H1 (cell line): ENCODE data around the gene CD38. TPM values are rescaled to one million over a fixed set of nuclear protein-coding genes. Genes with fewer than 3 reads are reported as not detected.

Source experiments
- CTCF ChIA-PET: fragments of 300-600 bp; sonication (Branson Sonifier 250); formaldehyde crosslinking; loops from one replicate; lab custom pipeline; 2021; ENCODE audit not compliant: partially characterized antibody; lab: Charles Lee
- POLR2A ChIA-PET: fragments of 300-600 bp; sonication (Branson Sonifier 250); formaldehyde crosslinking; loops from one replicate; lab custom pipeline; 2021; ENCODE audit warnings: inconsistent platforms; ENCODE audit not compliant: partially characterized antibody; lab: Charles Lee
- DNase-seq, 2 experiments: peaks; one replicate each; pipeline versions ENCODE4 v3.0.0 to v3.0.0-alpha.2; 2010 to 2022; ENCODE audit warnings: low spot score in 2 of 2, low read depth in 1 of 2, mixed read lengths in 1 of 2
- FAIRE-seq: peaks from 2 replicates; lab custom pipeline; 2011; peaks lifted over from hg19 to GRCh38; lab: Jason Lieb, UNC
- H2AFZ ChIP-seq: 2 replicates; pipeline ENCODE4 v1.8.1; 2012; ENCODE audit warnings: low read length, inconsistent platforms
- H2AK5ac ChIP-seq: 2 replicates; pipeline ENCODE4 v1.6.1; 2013; ENCODE audit warnings: low read depth, low read length
- H2BK120ac ChIP-seq: replicated peaks from 2 replicates; pipeline ENCODE3; 2013; ENCODE audit warnings: low read depth, low read length, inconsistent platforms
- H2BK12ac ChIP-seq: 2 replicates; pipeline ENCODE4 v1.6.1; 2013; ENCODE audit warnings: low read depth, low read length
- H2BK15ac ChIP-seq: 2 replicates; pipeline ENCODE4 v1.6.1; 2013; ENCODE audit warnings: low read length
- H2BK20ac ChIP-seq: 2 replicates; pipeline ENCODE4 v1.6.1; 2013; ENCODE audit warnings: low read length
- H2BK5ac ChIP-seq: 2 replicates; pipeline ENCODE4 v1.6.1; 2013; ENCODE audit warnings: low read depth, low read length
- H3K14ac ChIP-seq: 2 replicates; pipeline ENCODE4 v1.6.1; 2013; ENCODE audit warnings: inconsistent platforms; ENCODE audit not compliant: insufficient read length
- H3K18ac ChIP-seq: 2 replicates; pipeline ENCODE4 v1.6.1; 2013; ENCODE audit warnings: low read length; ENCODE audit errors: extremely low read depth
- H3K23ac ChIP-seq: 2 replicates; pipeline ENCODE4 v1.6.1; 2013; ENCODE audit warnings: inconsistent platforms; ENCODE audit not compliant: insufficient read length
- H3K23me2 ChIP-seq: 2 replicates; pipeline ENCODE4 v1.6.1; 2013; ENCODE audit warnings: low read depth, low read length
- H3K27ac ChIP-seq: 2 replicates; pipeline ENCODE4 v1.6.1; 2011; ENCODE audit warnings: low read depth, low read length, inconsistent platforms
- H3K27me3 ChIP-seq, 4 experiments: replicated peaks in 1 of 4; 1 replicate in 1 of 4; 2 replicates in 3 of 4; pipeline versions ENCODE4 v1.6.1 to v1.8.1; 2011 to 2013; ENCODE audit warnings: low read length in 3 of 4, mild to moderate bottlenecking in 3 of 4, inconsistent platforms in 2 of 4, mixed read lengths in 2 of 4, moderate library complexity in 1 of 4; ENCODE audit not compliant: control insufficient read depth in 3 of 4, insufficient read depth in 3 of 4; ENCODE audit errors: extremely low read depth in 1 of 4
- H3K36me3 ChIP-seq, 4 experiments: 2 replicates each; pipeline versions ENCODE4 v1.6.1 to v1.8.1; 2011 to 2013; ENCODE audit warnings: mild to moderate bottlenecking in 4 of 4, low read length in 3 of 4, moderate library complexity in 2 of 4, control low read depth in 1 of 4, inconsistent platforms in 1 of 4; ENCODE audit not compliant: insufficient read depth in 4 of 4, control insufficient read depth in 2 of 4
- H3K4ac ChIP-seq: replicated peaks from 2 replicates; pipeline ENCODE3; 2013; ENCODE audit warnings: low read length, low read depth, mixed read lengths, inconsistent platforms; ENCODE audit not compliant: insufficient read length
- H3K4me1 ChIP-seq, 4 experiments: replicated peaks in 1 of 4; 1 replicate in 1 of 4; 2 replicates in 3 of 4; pipeline versions ENCODE4 v1.6.1 to v1.8.1; 2011 to 2013; ENCODE audit warnings: low read length in 3 of 4, inconsistent platforms in 2 of 4, mixed read lengths in 1 of 4; ENCODE audit not compliant: insufficient read depth in 4 of 4, control insufficient read depth in 3 of 4
- H3K4me2 ChIP-seq, 2 experiments: 2 replicates each; pipeline versions ENCODE4 v1.6.1 to v1.8.1; 2011 to 2013; ENCODE audit warnings: low read depth in 2 of 2, low read length in 2 of 2, control low read depth in 1 of 2, inconsistent platforms in 1 of 2, mild to moderate bottlenecking in 1 of 2; ENCODE audit not compliant: insufficient read depth in 1 of 2
- H3K4me3 ChIP-seq, 4 experiments: fragments of 200-600, 300-600 bp in 1 of 4; sonication (generic), shearing (Covaris generic), sonication (Bioruptor Twin) in 1 of 4; 2 replicates each; pipeline versions ENCODE4 v1.5.1 to v1.8.1; 2011 to 2016; ENCODE audit warnings: low read length in 4 of 4, low read depth in 3 of 4, control low read depth in 2 of 4, inconsistent platforms in 2 of 4, mild to moderate bottlenecking in 2 of 4, mixed read lengths in 1 of 4, moderate library complexity in 1 of 4; ENCODE audit not compliant: insufficient read depth in 2 of 4; ENCODE audit errors: extremely low read depth in 1 of 4
- H3K56ac ChIP-seq: replicated peaks from 2 replicates; pipeline ENCODE3; 2013; ENCODE audit warnings: low read depth, mild to moderate bottlenecking, mixed read lengths, low read length, inconsistent platforms; ENCODE audit not compliant: insufficient read length
- H3K79me1 ChIP-seq: 2 replicates; pipeline ENCODE4 v1.6.1; 2013; ENCODE audit warnings: low read depth, low read length, control low read depth
- H3K79me2 ChIP-seq, 2 experiments: 2 replicates each; pipeline versions ENCODE4 v1.6.1 to v1.8.1; 2012 to 2013; ENCODE audit warnings: low read length in 2 of 2, mild to moderate bottlenecking in 2 of 2, inconsistent platforms in 1 of 2; ENCODE audit not compliant: insufficient read depth in 2 of 2, control insufficient read depth in 1 of 2
- H3K9ac ChIP-seq, 4 experiments: replicated peaks in 1 of 4; 1 replicate in 1 of 4; 2 replicates in 3 of 4; pipeline versions ENCODE4 v1.6.1 to v1.8.1; 2011 to 2013; ENCODE audit warnings: low read depth in 3 of 4, low read length in 3 of 4, control low read depth in 2 of 4, mild to moderate bottlenecking in 2 of 4, moderate library complexity in 2 of 4, inconsistent platforms in 1 of 4; ENCODE audit errors: extremely low read depth in 1 of 4
- H3K9me3 ChIP-seq, 2 experiments: 2 replicates each; pipeline versions ENCODE4 v1.6.1 to v1.8.1; 2012 to 2013; ENCODE audit warnings: mild to moderate bottlenecking in 2 of 2, moderate library complexity in 2 of 2, control low read depth in 1 of 2, inconsistent platforms in 1 of 2, low read depth in 1 of 2, low read length in 1 of 2, mixed read lengths in 1 of 2; ENCODE audit not compliant: insufficient read depth in 2 of 2
- H4K20me1 ChIP-seq, 2 experiments: replicated peaks in 1 of 2; 2 replicates each; pipeline versions ENCODE3 to v1.8.1; 2011 to 2013; ENCODE audit warnings: inconsistent platforms in 2 of 2, low read length in 2 of 2, mild to moderate bottlenecking in 1 of 2; ENCODE audit not compliant: insufficient read depth in 2 of 2, control insufficient read depth in 1 of 2
- H4K5ac ChIP-seq: 2 replicates; pipeline ENCODE4 v1.6.1; 2013; ENCODE audit warnings: low read length, low read depth, mixed read lengths, inconsistent platforms; ENCODE audit not compliant: insufficient read length
- H4K8ac ChIP-seq: 2 replicates; pipeline ENCODE4 v1.8.0; 2013; ENCODE audit warnings: mild to moderate bottlenecking, moderate library complexity, low read length, inconsistent platforms; ENCODE audit not compliant: insufficient read depth; ENCODE audit errors: extremely low read depth
- H4K91ac ChIP-seq: replicated peaks from 2 replicates; pipeline ENCODE3; 2013; ENCODE audit warnings: low read length, mixed read lengths, inconsistent platforms; ENCODE audit not compliant: insufficient read length
- GTF2F1 ChIP-seq: IDR thresholded peaks from 2 replicates; pipeline ENCODE4 v1.6.1; 2012; ENCODE audit warnings: low read depth, low read length, improper control_type of control experiment, borderline replicate concordance
- RXRA ChIP-seq: IDR thresholded peaks from 2 replicates; pipeline ENCODE4 v1.6.1; 2011; ENCODE audit warnings: low read depth, mild to moderate bottlenecking, low read length, moderate library complexity; ENCODE audit not compliant: insufficient read depth
- SP4 ChIP-seq: IDR thresholded peaks from 2 replicates; pipeline ENCODE4 v1.6.1; 2012; ENCODE audit warnings: low read length, inconsistent platforms
- WGBS, 2 experiments: shearing (Covaris generic) in 1 of 2; methylation state at CpG; one replicate each; pipeline versions ENCODE4 v1.1.6 to v1.1.7; 2013 to 2015; ENCODE audit warnings: low lambda C conversion rate in 2 of 2, mixed read lengths in 2 of 2, inconsistent platforms in 1 of 2, low coverage in 1 of 2, missing lambda C conversion rate in 1 of 2; ENCODE audit not compliant: insufficient replicate concordance in 2 of 2, insufficient coverage in 1 of 2, insufficient read length in 1 of 2; ENCODE audit errors: extremely low coverage in 1 of 2, missing lambda C conversion rate in 1 of 2; 5-methylcytosine and 5-hydroxymethylcytosine counted together
- polyA plus RNA-seq, 7 experiments: library from polyadenylated mRNA; depleted of rRNA in 3 of 7; stranded (reverse) in 5 of 7; unstranded in 2 of 7; fragments of >200 nt in 5 of 7; fragments of 200-250 nt in 2 of 7; gene quantifications; 1 replicate in 5 of 7; 2 replicates in 1 of 7; 4 replicates in 1 of 7; pipeline versions ENCODE4 v1.2.1 to v1.2.3, GENCODE V29; 2011 to 2013; ENCODE audit warnings: missing spikeins in 2 of 7, mixed read lengths in 2 of 7
- total RNA-seq: library from RNA; stranded (reverse); fragmentation: NEBNext Ultra II Directional; extraction: Animal tissue kit (Norgen Biotek cat#: 25700); gene quantifications from 2 replicates; pipeline ENCODE4 v1.2.1, GENCODE V29; 2021

Gene CD38
- total and polyA plus RNA-seq, 2 of the 8 experiments (the other 6 are each of a cell fraction or from before 2014, with no cell fraction given), result 0.14 to 0.24 TPM

DNA sequence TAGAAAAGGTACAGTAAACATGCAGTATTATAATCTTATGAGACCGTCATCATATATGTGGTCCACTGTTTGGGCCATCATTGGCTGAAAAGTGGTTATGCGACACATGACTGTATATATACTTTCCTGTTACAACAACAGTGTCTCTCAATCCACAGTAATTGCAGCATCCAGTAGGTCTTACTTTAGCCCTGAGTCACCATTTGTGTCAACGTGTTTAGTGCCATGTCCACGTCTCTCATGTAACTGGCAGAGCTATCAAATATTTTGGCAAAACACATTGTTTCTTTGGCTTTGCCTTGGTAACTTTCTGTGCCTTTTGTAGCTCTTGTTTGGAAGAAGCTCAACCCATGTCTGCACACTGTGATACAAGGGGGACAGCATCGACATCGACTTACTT is 73.8 kb downstream of the CD38 start:
- peaks cover 0 to 1% (median 0%) of the 10 kb centered on the region in 4 experiments; a peak in 1 of 7 replicates for H3K27me3 ChIP-seq
- no peak overlapping the region for H2BK12ac ChIP-seq
- H4K91ac ChIP-seq, result no peak overlapping the region
- DNase-seq, result no peak
- H3K23me2 ChIP-seq, result no peaks in the 10 kb centered on the region
- no peak overlapping the region for H2BK20ac ChIP-seq
- H2BK5ac ChIP-seq, result no peak overlapping the region
- H3K79me1 ChIP-seq, result no peaks in the 10 kb centered on the region
- no peaks in the 10 kb centered on the region for H3K4me1 ChIP-seq
- no peaks in the 10 kb centered on the region for H4K20me1 ChIP-seq
- no peak overlapping the region for H3K14ac ChIP-seq
- no peak overlapping the region for H2BK15ac ChIP-seq
- H2AFZ ChIP-seq, result no peak overlapping the region
- H3K4me2 ChIP-seq, result no peak overlapping the region
- H2AK5ac ChIP-seq, result no peak overlapping the region
- H4K8ac ChIP-seq, result no peak overlapping the region
- peaks cover 0 to 3% of the 10 kb centered on the region in 2 experiments; a peak in 1 of 4 replicates for H3K9me3 ChIP-seq
- H3K4me3 ChIP-seq, result no peak overlapping the region
- WGBS, 2 experiments, result 95% methylated on average over 6 of the region's 6 CpGs; no CpG with 5 or more reads in 1 of the 2 experiments
- no peak overlapping the region for H3K9ac ChIP-seq
- no peak overlapping the region for H3K27ac ChIP-seq
- no peak for FAIRE-seq
- ChIA-PET POLR2A (interaction anchor here (0.5 kb wide), 1 partner anchor 82 kb away, joined by 3 read pairs; no protein-coding TSS in a partner anchor), CTCF (interaction anchor here (1.5 kb wide), 1 partner anchor 46 kb away, joined by 7 read pairs; no protein-coding TSS in a partner anchor)
- no peak overlapping the region for H3K18ac ChIP-seq
- no peak overlapping the region for H3K23ac ChIP-seq
- no peak overlapping the region for H2BK120ac ChIP-seq
- no peaks in the 10 kb centered on the region for H3K79me2 ChIP-seq
- no peak overlapping the region for H3K4ac ChIP-seq
- no peak overlapping the region for H4K5ac ChIP-seq
- H3K56ac ChIP-seq, result no peak overlapping the region
- no peaks in the 10 kb centered on the region for H3K36me3 ChIP-seq
- TF ChIP-seq GTF2F1 (no peak), RXRA (no peak), SP4 (no peak)
